Gastroesophageal sphincter (tissue), 3 donors: ENCODE results near the gene G6PD.

Experiments used
- EP300 ChIP-seq: sonication (generic); formaldehyde crosslinking; IDR thresholded peaks from one replicate; pipeline ENCODE4 v1.6.1; 2017; ENCODE audit warnings: antibody characterized with exemption, mild to moderate bottlenecking
- TF ChIP-seq, protein P1 (sequence below), 4 experiments: fragments of 200-600 bp in 2 of 4; fragments of 450-650 bp in 2 of 4; sonication (generic) in 1 of 4; IDR thresholded peaks; one replicate each; pipeline ENCODE4 v1.5.1; 2017 to 2019; ENCODE audit warnings: antibody characterized with exemption in 4 of 4, mild to moderate bottlenecking in 2 of 4, moderate library complexity in 2 of 4

DNA sequence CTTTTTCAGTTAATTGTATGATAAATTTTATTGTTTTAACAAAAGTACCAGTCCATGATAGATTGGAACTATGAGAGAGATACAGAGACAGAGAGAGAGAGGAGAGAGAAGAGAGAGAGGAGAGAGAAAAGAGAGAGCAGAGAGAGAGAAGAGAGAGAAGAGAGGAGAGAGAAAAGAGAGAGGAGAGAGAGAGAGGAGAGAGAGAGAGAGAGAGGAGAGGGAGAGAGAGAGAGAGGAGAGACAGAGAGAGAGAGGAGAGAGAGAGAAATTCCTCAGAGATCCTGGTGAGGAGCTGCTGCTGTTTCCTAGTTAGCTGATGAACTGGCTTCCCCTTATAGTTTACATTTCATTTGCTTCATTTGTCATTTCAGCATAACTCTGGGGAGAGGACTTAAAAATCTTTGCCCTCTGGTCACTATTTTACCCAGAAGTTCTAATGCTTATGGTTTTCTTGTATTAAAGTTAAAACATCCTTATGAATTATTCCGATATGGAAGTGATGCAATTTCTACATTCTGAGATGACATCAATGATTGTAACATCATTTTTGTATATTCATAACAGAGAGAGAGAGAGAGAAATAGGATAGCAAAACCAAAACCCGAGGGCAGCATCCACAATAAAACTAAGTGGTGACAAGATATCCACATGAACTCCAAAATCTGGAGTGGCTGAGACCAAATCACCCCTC is 49.1 kb upstream of the G6PD start:
- TF ChIP-seq, protein P1, sequence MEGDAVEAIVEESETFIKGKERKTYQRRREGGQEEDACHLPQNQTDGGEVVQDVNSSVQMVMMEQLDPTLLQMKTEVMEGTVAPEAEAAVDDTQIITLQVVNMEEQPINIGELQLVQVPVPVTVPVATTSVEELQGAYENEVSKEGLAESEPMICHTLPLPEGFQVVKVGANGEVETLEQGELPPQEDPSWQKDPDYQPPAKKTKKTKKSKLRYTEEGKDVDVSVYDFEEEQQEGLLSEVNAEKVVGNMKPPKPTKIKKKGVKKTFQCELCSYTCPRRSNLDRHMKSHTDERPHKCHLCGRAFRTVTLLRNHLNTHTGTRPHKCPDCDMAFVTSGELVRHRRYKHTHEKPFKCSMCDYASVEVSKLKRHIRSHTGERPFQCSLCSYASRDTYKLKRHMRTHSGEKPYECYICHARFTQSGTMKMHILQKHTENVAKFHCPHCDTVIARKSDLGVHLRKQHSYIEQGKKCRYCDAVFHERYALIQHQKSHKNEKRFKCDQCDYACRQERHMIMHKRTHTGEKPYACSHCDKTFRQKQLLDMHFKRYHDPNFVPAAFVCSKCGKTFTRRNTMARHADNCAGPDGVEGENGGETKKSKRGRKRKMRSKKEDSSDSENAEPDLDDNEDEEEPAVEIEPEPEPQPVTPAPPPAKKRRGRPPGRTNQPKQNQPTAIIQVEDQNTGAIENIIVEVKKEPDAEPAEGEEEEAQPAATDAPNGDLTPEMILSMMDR (IDR thresholded peaks at IDR 0.05): no peak
- TF ChIP-seq EP300: no peak
